ENCODE results near the gene GRPEL1.

GRCh38 chr4:7040765-7041164 lies 27.1 kb downstream of the GRPEL1 start:
- no peak for TF ChIP-seq SMC3 (IDR thresholded peaks at IDR 0.05; ENCODE audit: low read depth, low read length)
- TF ChIP-seq CTCF (conservative IDR thresholded peaks at IDR 0.05; ENCODE audit: low read depth, low read length) = no peak
- TF ChIP-seq CEBPB (IDR thresholded peaks at IDR 0.05; ENCODE audit: low read depth, low read length) = no peak

All from IMR-90 (cell line).